Measurements from ENCODE around the gene AGPAT4.
"Not testable (repeated sequence)": the region's sequence is repeated elsewhere in the genome, so short reads cannot be mapped to it uniquely, and the experiment has no call there.

The AGPAT4 gene, protein sequence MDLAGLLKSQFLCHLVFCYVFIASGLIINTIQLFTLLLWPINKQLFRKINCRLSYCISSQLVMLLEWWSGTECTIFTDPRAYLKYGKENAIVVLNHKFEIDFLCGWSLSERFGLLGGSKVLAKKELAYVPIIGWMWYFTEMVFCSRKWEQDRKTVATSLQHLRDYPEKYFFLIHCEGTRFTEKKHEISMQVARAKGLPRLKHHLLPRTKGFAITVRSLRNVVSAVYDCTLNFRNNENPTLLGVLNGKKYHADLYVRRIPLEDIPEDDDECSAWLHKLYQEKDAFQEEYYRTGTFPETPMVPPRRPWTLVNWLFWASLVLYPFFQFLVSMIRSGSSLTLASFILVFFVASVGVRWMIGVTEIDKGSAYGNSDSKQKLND

DNA sequence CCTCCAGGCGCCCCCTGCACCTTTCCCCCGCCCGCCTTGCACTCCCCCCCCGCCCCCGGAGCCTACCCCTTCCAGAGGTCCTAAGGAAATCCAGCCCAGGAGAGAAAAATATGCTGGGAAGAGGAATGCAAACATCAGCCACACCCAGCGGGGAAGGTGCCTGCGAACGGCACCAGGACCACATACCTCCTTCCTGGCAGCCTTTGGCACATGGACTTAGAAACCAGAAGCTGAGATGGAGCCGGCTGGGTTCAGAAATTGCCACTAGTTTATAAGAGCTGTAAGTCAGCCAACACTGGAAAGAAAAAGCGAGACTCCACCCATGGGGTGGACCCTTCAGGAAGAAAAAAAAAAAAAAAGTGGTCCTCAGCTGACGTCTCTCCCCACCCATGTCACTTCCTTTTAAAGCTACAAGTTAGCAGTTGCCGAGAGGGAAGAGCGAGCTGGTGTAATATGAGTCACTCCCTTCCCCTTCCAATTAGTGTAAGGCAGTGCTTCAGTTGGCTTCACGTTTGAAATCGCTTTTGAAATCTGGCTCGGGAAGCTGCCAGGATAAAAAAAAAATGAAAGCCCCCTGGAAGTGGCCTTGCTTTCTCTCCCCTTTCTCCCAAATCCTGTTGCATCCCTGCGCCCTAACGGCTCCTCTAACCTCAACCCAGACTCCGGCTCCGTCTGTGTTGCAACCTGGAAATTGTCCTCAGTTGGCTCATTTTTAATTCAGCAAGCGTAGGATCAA is at the start of gene AGPAT4:
TSS of gene AGPAT4 (minus strand) at position 310 of the 736 bp plus-strand sequence. CDS start 41,848 bp downstream, outside the sequence.
- intact Hi-C loops (cut with DNase I), result loop anchor here (5.0 kb wide), 1 partner anchor 98 kb away; no protein-coding TSS in a partner anchor
- peak in 5 of 10 donors; percentile 37 to 91 (median 45) for DNase-seq

DNA sequence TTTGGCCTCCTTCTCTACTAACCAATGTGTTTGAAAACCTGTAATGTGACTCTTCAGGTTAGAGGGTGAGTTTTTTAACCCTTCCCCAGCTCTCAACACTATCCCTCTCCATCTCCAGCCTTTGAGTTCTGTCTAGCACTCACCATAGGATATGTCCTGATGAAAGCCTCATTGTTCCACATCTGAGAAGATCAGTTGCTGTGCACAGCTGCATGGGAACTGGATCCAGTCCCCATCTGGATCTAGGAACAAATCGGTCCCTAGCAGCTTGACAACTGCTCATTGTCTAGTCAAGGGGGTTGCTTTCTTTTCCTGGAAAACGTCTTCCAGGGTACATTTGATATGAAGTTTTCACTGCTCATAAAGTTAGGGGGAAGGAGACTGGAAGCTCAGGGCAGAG is 45.4 kb upstream of the AGPAT4 start:
- intact Hi-C loops (cut with DNase I), result no loop called here
- peak in 7 of 10 donors; percentile 43 to 94 (median 59) for DNase-seq

DNA sequence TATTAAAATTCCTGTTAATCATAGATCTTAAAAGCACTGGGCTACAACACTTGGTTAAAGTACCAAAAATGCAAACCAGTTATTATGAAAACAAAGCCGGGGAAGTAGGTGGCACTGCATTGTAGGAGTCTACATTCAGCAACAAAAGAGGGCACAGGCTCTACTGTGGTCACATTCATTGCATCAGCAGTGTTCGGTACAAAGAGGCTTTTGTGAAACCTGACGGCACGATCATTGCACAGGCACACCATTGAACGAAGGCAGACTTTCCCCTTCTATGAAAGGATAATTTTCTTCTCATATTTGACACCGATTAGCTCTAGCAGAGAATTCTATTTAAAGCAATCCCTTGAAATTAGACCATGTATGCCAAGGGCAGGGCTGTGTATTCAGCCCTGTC is 44.6 kb upstream of the AGPAT4 start:
- intact Hi-C loops (cut with DNase I), result no loop called here
- DNase-seq, result peak in 7 of 10 donors; percentile 25 to 91 (median 57)

DNA sequence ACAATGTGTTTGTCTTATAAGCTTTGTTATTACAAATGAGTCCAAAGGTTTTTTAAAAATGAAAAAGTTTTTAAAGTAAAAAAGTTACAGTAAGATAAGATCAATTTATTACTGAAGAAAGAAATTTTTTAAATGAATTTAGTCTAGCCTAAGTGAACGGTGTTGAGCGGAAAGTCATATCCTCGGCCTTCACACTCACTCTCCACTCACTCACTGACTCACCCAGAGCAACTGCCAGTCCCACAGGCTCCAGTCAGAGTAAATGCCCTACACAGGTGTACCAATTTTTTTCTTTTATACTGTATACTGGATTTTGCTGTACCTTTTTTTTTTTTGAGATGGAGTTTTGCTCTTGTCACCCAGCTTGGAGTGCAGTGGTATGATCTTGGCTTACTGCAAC is 42.7 kb upstream of the AGPAT4 start:
- intact Hi-C loops (cut with DNase I), result no loop called here
- DNase-seq, result no peak

DNA sequence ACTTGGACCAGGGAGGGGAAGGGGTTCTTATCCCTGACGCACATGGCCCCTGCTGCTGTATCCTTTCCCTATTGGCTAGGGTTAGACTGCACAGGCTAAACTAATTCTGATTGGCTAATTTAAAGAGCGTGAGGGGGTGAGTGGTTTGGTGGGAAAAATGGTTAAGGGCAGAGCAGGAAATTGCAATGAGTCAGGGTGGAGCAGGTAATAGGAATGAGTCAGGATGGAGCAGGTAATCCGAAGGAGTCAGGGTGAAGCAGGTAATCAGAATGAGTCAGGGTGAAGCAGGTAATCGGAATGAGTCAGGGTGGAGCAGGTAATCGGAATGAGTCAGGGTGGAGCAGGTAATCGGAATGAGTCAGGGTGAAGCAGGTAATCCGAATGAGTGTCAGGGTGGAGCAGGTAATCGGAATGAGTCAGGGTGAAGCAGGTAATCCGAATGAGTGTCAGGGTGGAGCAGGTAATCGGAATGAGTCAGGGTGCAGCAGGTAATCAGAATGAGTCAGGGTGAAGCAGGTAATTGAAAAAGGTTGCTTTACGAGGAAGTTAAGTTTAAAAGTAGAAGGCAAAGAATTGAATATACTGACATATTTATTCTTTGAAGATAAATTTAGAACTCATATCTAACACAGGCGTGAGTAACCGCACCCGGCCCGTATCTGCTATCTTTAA is 41.5 kb upstream of the AGPAT4 start:
- DNase-seq; intact Hi-C loops (cut with DNase I): not testable (repeated sequence)

DNA sequence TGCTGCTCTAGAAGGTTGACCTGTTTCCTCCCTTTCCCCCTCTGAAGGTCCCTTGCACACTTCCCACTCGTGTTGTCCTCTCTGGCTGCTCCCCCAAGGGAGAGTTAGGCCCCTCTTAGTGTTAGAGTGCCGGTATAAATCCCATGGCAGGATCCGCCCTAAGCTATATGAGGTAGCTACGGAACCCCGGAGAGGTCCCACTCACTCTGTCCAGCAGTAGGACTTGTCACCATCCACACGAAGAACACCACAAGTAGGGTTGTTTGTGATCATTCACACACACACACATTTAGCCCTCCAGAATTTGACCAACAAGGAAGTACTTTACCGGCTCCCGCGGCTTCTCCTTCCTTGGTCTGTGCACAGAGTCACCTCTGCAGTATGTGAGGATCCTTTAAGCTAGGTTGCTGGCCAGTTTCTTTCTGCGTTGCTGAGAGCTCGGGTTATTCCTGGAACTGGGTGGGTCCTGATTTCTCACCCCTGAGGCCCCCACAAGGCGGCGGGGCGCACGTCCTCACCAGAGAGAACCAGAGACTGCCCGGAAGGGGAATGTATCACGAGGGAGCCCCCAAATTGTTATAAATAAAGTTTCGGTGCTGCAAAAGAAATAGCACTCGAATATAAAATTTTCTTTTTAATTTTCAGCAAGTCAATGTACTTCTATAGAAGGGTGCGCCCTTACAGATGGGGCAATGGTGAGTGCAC is 40.8 kb upstream of the AGPAT4 start:
- intact Hi-C loops (cut with DNase I), result not testable (repeated sequence)
- DNase-seq, result peak in 1 of 10 donors; percentile 59

DNA sequence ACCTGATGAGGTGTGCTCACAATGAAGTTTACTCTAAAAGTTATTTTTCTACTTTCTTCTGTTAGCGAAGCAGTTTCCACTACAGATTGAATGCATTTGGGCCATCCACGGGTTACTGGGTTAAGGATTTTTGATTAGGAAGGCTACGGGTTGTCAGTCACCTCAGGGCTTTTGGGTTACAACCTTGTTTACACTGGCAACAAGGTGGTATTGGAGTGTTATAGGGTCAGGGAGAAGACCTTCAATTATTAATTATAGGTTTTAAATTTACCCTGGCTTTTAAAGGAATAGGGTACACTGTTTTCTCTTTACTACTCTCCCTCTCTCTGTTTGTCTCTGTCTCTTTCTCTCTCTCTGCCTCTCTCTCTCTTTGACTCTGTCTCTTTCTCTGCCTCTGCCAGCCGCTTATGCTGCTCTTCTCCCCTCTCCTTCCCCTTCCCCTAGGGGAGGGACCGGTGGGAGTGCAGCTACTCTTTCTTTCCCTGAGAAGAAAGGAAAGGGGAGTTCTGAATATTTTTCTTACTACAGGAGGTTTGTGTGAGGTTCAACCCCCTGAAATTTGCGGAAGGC is 40.2 kb upstream of the AGPAT4 start:
- DNase-seq, result no peak

DNA sequence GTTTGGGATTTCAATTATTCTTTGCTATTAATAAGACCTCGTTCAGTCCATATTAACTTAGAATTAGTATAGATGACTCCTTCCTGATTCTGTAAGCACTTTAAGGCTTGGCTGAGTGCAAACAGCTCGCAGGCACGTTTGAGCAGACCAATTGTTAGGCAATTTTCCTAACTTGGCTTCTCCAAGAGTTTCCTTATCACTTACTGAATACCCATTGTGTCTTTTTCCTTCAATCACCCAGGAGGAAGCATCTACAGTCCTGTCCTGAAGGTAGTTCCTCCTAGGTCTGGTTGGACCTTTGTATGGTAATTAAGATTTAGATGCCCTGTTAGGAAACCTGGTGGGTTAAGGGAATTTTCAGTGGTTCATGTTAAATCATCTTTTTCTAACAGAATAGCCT is 39.6 kb upstream of the AGPAT4 start:
- DNase-seq; intact Hi-C loops (cut with DNase I): not testable (repeated sequence)

More for the DNA sequence above, 40.2 kb upstream of the AGPAT4 start:
- intact Hi-C loops (cut with DNase I), result no loop called here

DNA sequence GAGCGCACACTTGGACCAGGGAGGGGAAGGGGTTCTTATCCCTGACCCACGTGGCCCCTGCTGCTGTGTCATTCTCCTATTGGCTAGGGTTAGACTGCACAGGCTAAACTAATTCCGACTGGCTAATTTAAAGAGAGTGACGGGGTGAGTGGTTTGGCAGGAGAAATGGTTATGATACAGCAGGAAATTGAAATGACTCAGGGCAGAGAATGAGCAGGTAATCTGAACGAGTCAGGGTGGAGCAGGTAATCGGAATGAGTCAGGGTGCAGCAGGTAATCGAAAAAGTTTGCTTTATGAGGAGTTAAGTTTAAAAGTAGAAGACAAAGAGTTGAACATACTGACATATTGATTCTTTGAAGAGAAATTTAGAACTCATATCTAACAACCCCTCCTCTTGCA is 35.9 kb upstream of the AGPAT4 start:
- intact Hi-C loops (cut with DNase I); DNase-seq: not testable (repeated sequence)

DNA sequence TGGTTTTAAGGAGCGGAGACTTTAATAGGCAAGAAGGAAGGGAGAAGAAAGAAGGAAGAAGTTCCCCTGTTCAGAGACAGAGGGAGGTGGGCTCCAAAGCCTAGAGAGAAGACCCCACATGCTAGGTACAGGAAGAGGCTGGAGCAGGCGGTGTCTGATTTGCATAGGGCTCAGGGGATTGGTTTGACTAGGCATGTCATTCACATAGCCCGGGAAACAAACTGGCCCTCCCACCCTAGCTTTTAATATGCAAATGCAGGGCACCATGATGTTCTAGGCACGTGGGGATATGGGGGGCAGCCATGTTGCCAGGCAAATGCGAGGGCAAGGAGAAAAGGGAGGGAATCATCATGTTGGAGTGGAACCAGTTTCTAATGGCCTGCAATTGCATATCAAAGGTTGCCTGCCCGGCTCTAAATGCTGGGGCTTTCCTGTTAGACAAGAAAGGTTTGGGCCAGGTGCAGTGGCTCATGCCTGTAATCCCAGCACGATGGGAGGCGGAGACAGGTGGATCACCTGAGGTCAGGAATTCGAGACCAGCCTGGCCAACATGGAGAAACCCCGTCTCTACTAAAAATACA is 34.3 kb upstream of the AGPAT4 start:
- peak in 1 of 10 donors; percentile 62 for DNase-seq
- intact Hi-C loops (cut with DNase I), result no loop called here

DNA sequence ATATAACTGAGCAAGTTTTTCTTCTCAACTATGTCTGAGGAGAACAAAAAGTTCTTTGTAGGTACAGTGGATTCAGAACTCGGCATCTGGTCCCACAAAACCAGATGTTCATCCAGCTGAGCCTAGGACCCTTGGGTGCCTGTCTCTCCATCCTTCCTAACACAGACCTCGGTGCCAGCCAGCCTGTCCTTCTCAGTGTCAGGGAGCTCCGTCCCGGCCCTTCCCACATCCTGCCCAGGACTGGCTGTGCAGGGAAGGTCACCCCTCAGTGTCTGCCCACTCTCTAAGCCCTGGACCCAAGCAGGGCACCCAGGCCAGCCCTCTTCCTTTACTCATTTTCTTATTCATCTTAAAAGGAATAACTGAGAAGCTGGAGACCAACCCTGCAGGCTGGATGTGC is 32.0 kb upstream of the AGPAT4 start:
- DNase-seq, result peak in 4 of 10 donors; percentile 4 to 85 (median 32)

DNA sequence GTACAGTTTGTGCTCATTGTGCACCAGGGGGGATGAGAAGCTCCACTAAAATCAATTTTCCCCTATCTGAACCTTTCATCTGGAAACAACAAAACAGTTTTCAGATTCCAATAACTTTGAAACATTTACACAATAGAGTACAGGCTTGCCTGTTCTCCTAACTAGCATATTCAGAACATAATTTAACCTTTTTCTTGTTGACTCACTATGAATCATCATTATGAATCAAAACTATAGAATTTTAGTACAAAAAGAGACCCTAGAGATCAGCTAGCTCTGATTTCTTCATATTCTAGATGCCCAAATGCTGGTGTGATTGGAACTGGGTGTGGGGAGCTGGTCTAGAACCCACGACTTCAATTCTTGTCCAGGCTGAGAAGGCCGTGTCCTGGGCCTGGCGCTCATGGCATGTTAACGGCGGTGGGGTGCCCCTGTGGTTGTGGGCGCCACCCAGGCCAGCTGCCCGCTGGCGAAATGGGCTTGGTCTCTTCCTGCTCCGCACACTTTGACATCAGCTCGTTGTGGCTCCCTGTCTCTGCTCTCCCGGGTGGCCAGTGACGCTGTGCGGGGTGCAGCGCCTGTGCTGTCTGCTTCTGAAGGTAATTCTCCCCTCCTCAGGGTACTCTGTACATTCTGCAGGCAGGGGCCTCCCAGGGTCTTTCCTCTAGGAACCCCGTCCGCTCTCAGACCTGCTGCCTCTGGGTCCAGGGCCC is 29.9 kb upstream of the AGPAT4 start:
- peak in 1 of 10 donors; percentile 58 for DNase-seq

More for the DNA sequence above, 32.0 kb upstream of the AGPAT4 start:
- intact Hi-C loops (cut with DNase I), result no loop called here

DNA sequence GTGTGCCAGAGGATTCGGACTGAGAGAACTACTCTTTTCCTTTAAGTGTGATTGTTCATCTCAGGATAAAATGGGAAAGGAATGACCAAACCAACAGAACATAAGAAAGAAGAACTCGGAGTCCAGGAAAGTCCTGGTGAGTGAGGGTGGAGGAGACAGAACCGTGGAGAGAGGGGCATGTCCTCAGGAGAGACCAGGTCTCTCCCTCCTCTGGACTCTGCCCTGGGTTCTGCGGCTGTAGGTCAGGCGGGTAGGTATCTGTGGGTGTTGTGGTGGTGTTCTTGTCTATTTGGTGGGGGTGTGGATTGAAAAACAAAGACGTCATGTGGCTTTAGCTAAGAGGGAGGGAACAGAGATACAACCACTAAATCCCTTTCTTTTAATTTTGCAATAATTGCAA is 29.1 kb upstream of the AGPAT4 start:
- DNase-seq, result no peak
- intact Hi-C loops (cut with DNase I), result no loop called here

More for the DNA sequence above, 29.9 kb upstream of the AGPAT4 start:
- intact Hi-C loops (cut with DNase I), result no loop called here

DNA sequence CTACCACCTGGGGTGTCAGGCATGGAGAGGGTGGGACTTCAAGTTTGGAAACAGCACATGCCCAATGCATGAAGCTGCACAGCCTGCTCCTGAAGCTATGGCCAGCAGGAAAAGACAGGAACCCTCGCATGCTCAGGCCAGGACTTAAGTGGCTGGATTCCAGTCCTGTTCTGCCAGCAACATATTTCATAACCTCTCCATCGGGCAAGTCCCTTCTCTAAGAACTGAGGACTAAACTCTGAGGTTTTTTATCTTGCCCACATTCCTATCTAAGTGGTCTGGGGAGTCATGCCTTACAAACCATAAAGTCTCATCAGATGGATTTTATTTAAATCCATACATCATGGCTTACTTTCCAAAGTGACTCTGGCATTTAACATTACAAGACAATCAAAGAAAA is 27.5 kb upstream of the AGPAT4 start:
- no peak for DNase-seq

DNA sequence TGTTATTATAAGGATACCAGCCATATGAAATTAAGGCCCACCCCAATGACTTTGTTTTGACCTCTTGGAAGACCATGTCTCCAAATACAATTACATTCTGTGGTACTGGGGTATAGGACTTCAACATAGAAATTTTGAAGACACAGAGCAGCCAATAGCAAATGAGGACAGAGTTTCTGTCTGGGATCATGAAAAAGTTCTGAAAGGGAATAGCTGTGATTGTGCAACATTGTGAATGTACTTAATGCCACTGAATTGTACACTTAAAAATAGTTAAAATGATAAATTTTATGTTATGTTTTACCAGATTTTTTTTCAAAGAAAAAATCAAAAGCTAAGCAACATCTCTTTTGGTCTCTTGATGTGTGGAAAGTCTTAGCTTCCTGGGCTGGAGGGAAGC is 27.0 kb upstream of the AGPAT4 start:
- intact Hi-C loops (cut with DNase I), result no loop called here
- no peak for DNase-seq

More for the DNA sequence above, 27.5 kb upstream of the AGPAT4 start:
- intact Hi-C loops (cut with DNase I), result no loop called here

DNA sequence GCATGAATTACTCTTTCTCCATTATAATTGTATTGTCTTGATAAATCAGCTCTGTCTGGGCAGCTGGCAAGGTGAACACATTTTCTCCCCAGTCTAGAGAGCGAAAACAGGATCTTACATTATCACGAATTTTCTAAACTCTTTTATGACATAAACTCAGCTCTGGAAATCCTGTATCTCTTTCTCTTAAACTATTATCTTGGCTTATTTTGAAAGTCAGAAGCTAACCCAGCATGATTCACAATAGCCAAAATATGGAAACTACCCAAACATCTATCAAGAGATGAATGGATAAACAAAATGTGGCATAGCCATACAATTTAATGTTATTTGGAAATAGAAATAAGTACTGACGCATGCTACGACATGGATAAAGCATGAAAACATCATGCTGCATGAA is 25.9 kb upstream of the AGPAT4 start:
- no peak for DNase-seq

DNA sequence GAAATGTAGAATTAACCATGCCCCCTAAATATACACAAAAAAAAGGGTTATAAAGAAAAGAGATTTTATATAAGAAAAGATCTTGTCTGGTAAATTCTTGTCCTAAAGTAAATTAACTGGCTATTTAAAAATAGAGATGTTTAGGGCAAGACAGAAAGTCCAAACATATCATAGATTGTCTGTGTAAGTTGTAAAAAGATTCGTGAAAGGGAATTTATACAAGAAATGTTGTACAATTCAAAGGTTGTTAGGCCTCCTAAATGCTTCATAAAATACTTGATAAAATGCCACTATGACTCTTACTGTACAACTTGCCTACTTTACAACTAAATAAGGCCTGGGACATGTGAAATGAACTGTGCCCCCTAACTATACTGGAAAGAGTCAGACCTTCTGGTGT is 21.9 kb upstream of the AGPAT4 start:
- intact Hi-C loops (cut with DNase I), result no loop called here
- DNase-seq, result no peak

More for the DNA sequence above, 25.9 kb upstream of the AGPAT4 start:
- intact Hi-C loops (cut with DNase I), result no loop called here

DNA sequence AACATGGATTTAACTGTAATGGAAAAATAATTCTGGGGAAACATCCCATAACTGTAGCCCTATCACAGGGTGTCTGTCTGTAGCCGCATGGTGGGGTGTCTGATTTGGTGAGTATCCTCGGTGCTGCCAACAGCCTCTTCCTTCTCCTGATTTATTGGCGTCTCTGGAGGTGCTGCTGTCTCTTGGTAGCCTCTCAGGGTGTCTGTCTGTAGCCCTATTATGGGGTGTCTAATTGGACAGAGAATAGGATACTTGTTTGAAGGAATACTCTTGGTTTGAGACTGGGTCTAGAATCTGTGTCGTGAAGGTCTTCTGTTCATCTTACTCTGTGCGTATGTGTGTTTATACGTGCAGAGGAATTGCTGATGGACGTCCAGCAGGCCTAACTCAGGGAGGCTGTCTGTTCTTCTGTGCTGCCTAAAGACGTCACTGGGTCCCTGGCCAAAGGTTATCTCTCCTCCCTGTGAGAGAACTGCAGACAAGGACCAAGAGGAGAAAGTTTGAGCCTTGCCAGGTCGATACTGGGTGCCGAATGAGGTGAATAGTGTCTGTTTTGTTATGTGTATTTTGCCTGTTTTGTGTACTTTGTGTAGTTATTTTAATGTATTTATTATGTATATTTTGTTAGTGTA is 18.9 kb upstream of the AGPAT4 start:
- no peak for DNase-seq
- intact Hi-C loops (cut with DNase I), result no loop called here

Data from posterior cingulate gyrus (tissue), 11 donors.